HG02840 (cell line): ENCODE results near the gene SCAND1.

Source experiments
- ATAC-seq: cut with Tn5 transposase; IDR thresholded peaks from one replicate; pipeline ENCODE4 v1.9.1; 2021; ENCODE audit warnings: mild to moderate bottlenecking, moderate library complexity, moderate number of reproducible peaks; ENCODE audit not compliant: unreplicated experiment, low FRiP score

The SCAND1 gene

DNA sequence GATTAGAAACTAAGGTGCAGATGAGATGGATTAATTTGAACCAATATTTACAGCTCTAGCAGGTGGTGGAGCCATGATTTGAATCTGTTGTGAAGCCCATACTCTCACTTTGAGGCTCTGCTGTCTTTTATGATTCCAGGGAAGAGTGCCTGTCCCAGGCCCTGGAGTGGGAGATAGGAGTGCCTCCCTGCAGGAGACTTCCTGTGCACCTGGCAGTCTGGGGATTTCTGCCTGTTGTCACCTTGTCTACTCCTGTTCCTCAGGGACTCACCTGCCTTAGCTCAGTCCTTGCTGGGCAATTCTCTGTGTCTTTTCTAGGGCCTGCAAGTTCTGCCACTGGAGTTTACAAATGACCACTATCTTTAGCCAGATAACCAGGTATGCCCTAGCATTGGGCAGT, 46.3 kb downstream of the SCAND1 start:
- no peak for ATAC-seq

DNA sequence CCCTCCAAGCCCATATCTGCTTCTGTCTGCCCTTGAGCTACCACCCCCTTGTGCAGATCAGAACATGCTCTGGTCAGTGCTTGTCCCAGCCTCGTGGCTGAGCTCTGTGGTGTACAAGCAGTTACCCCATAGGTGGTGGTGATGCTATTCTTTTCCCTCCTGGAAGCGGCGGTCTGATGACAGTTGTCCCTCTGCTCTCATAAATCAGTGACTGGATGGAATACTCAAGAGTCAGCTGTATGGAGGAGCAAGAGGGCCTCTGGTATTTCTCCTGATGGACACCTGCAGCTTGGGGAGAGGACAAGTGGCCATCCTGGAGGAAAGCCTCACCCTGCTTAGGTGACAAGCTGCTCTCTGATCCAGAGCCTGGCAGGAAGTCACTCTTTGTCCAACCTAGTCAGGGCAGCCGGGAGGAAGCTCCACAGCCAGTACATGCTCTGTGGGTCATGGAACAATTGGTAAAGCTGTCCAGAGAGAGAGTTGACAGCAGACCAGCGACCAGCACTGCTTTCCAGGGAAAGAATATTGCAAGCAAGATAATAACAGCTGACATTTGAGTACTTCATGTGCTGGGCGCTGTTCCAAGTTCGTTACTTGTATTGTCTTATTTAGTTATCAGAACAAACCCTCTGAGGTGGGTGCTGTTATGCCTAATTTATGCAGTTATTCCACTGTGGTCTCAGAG, 47.1 kb downstream of the SCAND1 start:
- ATAC-seq = no peak

DNA sequence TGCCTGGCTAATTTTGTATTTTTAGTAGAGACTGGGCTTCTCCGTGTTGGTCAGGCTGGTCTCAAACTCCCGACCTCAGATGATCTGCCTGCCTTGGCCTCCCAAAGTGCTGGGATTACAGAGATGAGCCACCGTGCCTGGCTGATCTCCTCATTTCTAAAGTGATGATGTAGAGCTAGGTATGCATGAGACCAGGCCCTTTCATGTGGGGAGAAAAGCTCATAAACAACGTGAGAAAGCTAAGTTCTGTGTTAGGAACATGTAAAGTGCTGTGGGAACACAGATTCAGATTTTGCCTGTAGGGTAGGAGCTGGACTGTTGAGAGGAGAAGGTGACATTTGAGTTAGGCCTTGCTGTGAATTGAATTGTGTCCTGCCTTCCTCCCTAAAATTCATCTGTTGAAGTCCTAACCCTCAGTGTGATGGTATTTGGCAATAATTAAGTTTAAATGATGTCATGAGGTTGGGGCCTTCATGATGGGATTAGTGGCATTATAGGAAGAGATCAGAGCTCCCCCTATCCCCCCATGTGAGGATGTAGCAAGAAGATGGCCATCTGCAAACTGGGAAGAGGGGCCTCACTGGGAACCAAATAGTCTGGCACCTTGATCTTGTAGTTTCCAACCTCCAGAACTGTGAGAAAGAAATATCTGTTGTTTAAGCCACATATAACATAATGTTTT, 49.2 kb downstream of the SCAND1 start:
- ATAC-seq = no peak

GRCh38 chr20:35903843-35904242, 50.5 kb downstream of the SCAND1 start:
- no peak for ATAC-seq
